ENCODE measurements around the gene MTOR.

Gene MTOR

GRCh38 chr1:11197359-11197758 is 65.0 kb downstream of the MTOR start:
- Histone ChIP-seq H3K4me3 (ENCODE audit: low read length in 2 of 2) (no peak overlapping the region), H3K27me3 (ENCODE audit: control insufficient read depth in 1 of 2, insufficient read depth in 2 of 2, low read length in 2 of 2) (no peaks in the 10 kb centered on the region), H3K27ac (ENCODE audit: low read length) (no peak overlapping the region), H3K36me3 (ENCODE audit: control insufficient read depth in 2 of 2, insufficient read depth in 2 of 2, low read length in 2 of 2) (peaks cover 41 to 57% of the 10 kb centered on the region in 2 donors), H3K9me3 (ENCODE audit: control insufficient read depth in 2 of 2, low read length in 2 of 2) (no peaks in the 10 kb centered on the region), H3K9ac (ENCODE audit: low read length in 2 of 2) (no peak overlapping the region), H3K4me1 (ENCODE audit: control insufficient read depth, insufficient read depth, low read length) (no peaks in the 10 kb centered on the region)

- Histone ChIP-seq H3K27ac (ENCODE audit: low read length) (no peak overlapping the region), H3K4me3 (ENCODE audit: low read length in 2 of 2) (no peak overlapping the region), H3K27me3 (ENCODE audit: control insufficient read depth in 1 of 2, insufficient read depth in 2 of 2, low read length in 2 of 2) (no peaks in the 10 kb centered on the region), H3K4me1 (ENCODE audit: control insufficient read depth, insufficient read depth, low read length) (no peaks in the 10 kb centered on the region), H3K36me3 (ENCODE audit: control insufficient read depth in 2 of 2, insufficient read depth in 2 of 2, low read length in 2 of 2) (peaks cover 45 to 61% of the 10 kb centered on the region in 2 donors), H3K9me3 (ENCODE audit: control insufficient read depth in 2 of 2, low read length in 2 of 2) (no peaks in the 10 kb centered on the region), H3K9ac (ENCODE audit: low read length in 2 of 2) (no peak overlapping the region)
These were observed 65.4 kb downstream of the MTOR start for GRCh38 chr1:11196945-11197344.

GRCh38 chr1:11194407-11195176 is 67.8 kb downstream of the MTOR start:
- Histone ChIP-seq H3K36me3 (ENCODE audit: control insufficient read depth in 2 of 2, insufficient read depth in 2 of 2, low read length in 2 of 2) (peaks cover 47 to 65% of the 10 kb centered on the region in 2 donors), H3K9me3 (ENCODE audit: control insufficient read depth in 2 of 2, low read length in 2 of 2) (no peaks in the 10 kb centered on the region), H3K9ac (ENCODE audit: low read length in 2 of 2) (no peak overlapping the region), H3K27me3 (ENCODE audit: control insufficient read depth in 1 of 2, insufficient read depth in 2 of 2, low read length in 2 of 2) (no peaks in the 10 kb centered on the region), H3K4me3 (ENCODE audit: low read length in 2 of 2) (no peak overlapping the region), H3K27ac (ENCODE audit: low read length) (no peak overlapping the region), H3K4me1 (ENCODE audit: control insufficient read depth, insufficient read depth, low read length) (peaks cover under 1% of the 10 kb centered on the region)

- Histone ChIP-seq H3K27me3 (ENCODE audit: control insufficient read depth in 1 of 2, insufficient read depth in 2 of 2, low read length in 2 of 2) (no peaks in the 10 kb centered on the region), H3K27ac (ENCODE audit: low read length) (no peak overlapping the region), H3K36me3 (ENCODE audit: control insufficient read depth in 2 of 2, insufficient read depth in 2 of 2, low read length in 2 of 2) (peaks cover 38 to 57% of the 10 kb centered on the region in 2 donors), H3K4me1 (ENCODE audit: control insufficient read depth, insufficient read depth, low read length) (peaks cover 9% of the 10 kb centered on the region), H3K9me3 (ENCODE audit: control insufficient read depth in 2 of 2, low read length in 2 of 2) (no peaks in the 10 kb centered on the region), H3K4me3 (ENCODE audit: low read length in 2 of 2) (no peak overlapping the region), H3K9ac (ENCODE audit: low read length in 2 of 2) (no peak overlapping the region)
These were observed 69.0 kb downstream of the MTOR start for GRCh38 chr1:11193376-11193775.

GRCh38 chr1:11188858-11189451 is 73.4 kb downstream of the MTOR start, which contains the start of gene ANGPTL7:
Gene ANGPTL7, plus strand, starts transcription at chr1:11189355. Its CDS starts 225 bp downstream, at chr1:11189580.
- peak within 1 kb of the TSS; percentile 45 to 55 for H3K4me3 ChIP-seq (ENCODE audit: low read length in 2 of 2)
- H3K27me3 ChIP-seq (ENCODE audit: control insufficient read depth in 1 of 2, insufficient read depth in 2 of 2, low read length in 2 of 2), result no peaks in the 10 kb centered on the region
- peaks cover 20% of the 10 kb centered on the region for H3K4me1 ChIP-seq (ENCODE audit: control insufficient read depth, insufficient read depth, low read length)
- H3K36me3 ChIP-seq (ENCODE audit: control insufficient read depth in 2 of 2, insufficient read depth in 2 of 2, low read length in 2 of 2), result peaks cover 18 to 28% of the 10 kb centered on the region in 2 donors
- no peaks in the 10 kb centered on the region for H3K9me3 ChIP-seq (ENCODE audit: control insufficient read depth in 2 of 2, low read length in 2 of 2)
- H3K27ac ChIP-seq (ENCODE audit: low read length), result peak within 1 kb of the TSS; percentile 70
- H3K9ac ChIP-seq (ENCODE audit: low read length in 2 of 2), result peak within 1 kb of the TSS; percentile 47 to 49

- Histone ChIP-seq H3K9ac (ENCODE audit: low read length in 2 of 2) (peak overlapping the region in 1 of 2 donors; percentile 49), H3K4me1 (ENCODE audit: control insufficient read depth, insufficient read depth, low read length) (peaks cover 20% of the 10 kb centered on the region), H3K36me3 (ENCODE audit: control insufficient read depth in 2 of 2, insufficient read depth in 2 of 2, low read length in 2 of 2) (peaks cover 12 to 24% of the 10 kb centered on the region in 2 donors), H3K4me3 (ENCODE audit: low read length in 2 of 2) (no peak overlapping the region), H3K9me3 (ENCODE audit: control insufficient read depth in 2 of 2, low read length in 2 of 2) (no peaks in the 10 kb centered on the region), H3K27me3 (ENCODE audit: control insufficient read depth in 1 of 2, insufficient read depth in 2 of 2, low read length in 2 of 2) (no peaks in the 10 kb centered on the region), H3K27ac (ENCODE audit: low read length) (peak overlapping the region; percentile 70)
These were observed 74.0 kb downstream of the MTOR start for GRCh38 chr1:11188381-11188780.

- Histone ChIP-seq H3K9me3 (ENCODE audit: control insufficient read depth in 2 of 2, low read length in 2 of 2) (no peaks in the 10 kb centered on the region), H3K36me3 (ENCODE audit: control insufficient read depth in 2 of 2, insufficient read depth in 2 of 2, low read length in 2 of 2) (peaks cover 10 to 23% of the 10 kb centered on the region in 2 donors), H3K27ac (ENCODE audit: low read length) (peak overlapping the region; percentile 70), H3K9ac (ENCODE audit: low read length in 2 of 2) (peak overlapping the region; percentile 47 to 49), H3K4me1 (ENCODE audit: control insufficient read depth, insufficient read depth, low read length) (peaks cover 20% of the 10 kb centered on the region), H3K4me3 (ENCODE audit: low read length in 2 of 2) (no peak overlapping the region), H3K27me3 (ENCODE audit: control insufficient read depth in 1 of 2, insufficient read depth in 2 of 2, low read length in 2 of 2) (no peaks in the 10 kb centered on the region)
These were observed 74.4 kb downstream of the MTOR start for GRCh38 chr1:11187931-11188330.

GRCh38 chr1:11187494-11187893 is 74.9 kb downstream of the MTOR start:
- Histone ChIP-seq H3K36me3 (ENCODE audit: control insufficient read depth in 2 of 2, insufficient read depth in 2 of 2, low read length in 2 of 2) (peaks cover 6 to 22% of the 10 kb centered on the region in 2 donors), H3K27ac (ENCODE audit: low read length) (peak overlapping the region; percentile 70), H3K4me3 (ENCODE audit: low read length in 2 of 2) (no peak overlapping the region), H3K27me3 (ENCODE audit: control insufficient read depth in 1 of 2, insufficient read depth in 2 of 2, low read length in 2 of 2) (no peaks in the 10 kb centered on the region), H3K9ac (ENCODE audit: low read length in 2 of 2) (peak overlapping the region in 1 of 2 donors; percentile 49), H3K4me1 (ENCODE audit: control insufficient read depth, insufficient read depth, low read length) (peaks cover 20% of the 10 kb centered on the region), H3K9me3 (ENCODE audit: control insufficient read depth in 2 of 2, low read length in 2 of 2) (no peaks in the 10 kb centered on the region)

- Histone ChIP-seq H3K4me1 (ENCODE audit: control insufficient read depth, insufficient read depth, low read length) (peaks cover 20% of the 10 kb centered on the region), H3K4me3 (ENCODE audit: low read length in 2 of 2) (no peak overlapping the region), H3K27ac (ENCODE audit: low read length) (no peak overlapping the region)
These were observed 75.4 kb downstream of the MTOR start for GRCh38 chr1:11187000-11187399.

GRCh38 chr1:11184973-11185372 is 77.4 kb downstream of the MTOR start:
- Histone ChIP-seq H3K9me3 (ENCODE audit: control insufficient read depth in 2 of 2, low read length in 2 of 2) (no peaks in the 10 kb centered on the region), H3K36me3 (ENCODE audit: control insufficient read depth in 2 of 2, insufficient read depth in 2 of 2, low read length in 2 of 2) (peaks cover 3 to 15% of the 10 kb centered on the region in 2 donors), H3K9ac (ENCODE audit: low read length in 2 of 2) (no peak overlapping the region), H3K4me3 (ENCODE audit: low read length in 2 of 2) (no peak overlapping the region), H3K4me1 (ENCODE audit: control insufficient read depth, insufficient read depth, low read length) (peaks cover 22% of the 10 kb centered on the region), H3K27ac (ENCODE audit: low read length) (no peak overlapping the region), H3K27me3 (ENCODE audit: control insufficient read depth in 1 of 2, insufficient read depth in 2 of 2, low read length in 2 of 2) (no peaks in the 10 kb centered on the region)

More at GRCh38 chr1:11187000-11187399, 75.4 kb downstream of the MTOR start:
- Histone ChIP-seq H3K9ac (ENCODE audit: low read length in 2 of 2) (no peak overlapping the region), H3K36me3 (ENCODE audit: control insufficient read depth in 2 of 2, insufficient read depth in 2 of 2, low read length in 2 of 2) (peaks cover 3 to 21% of the 10 kb centered on the region in 2 donors), H3K9me3 (ENCODE audit: control insufficient read depth in 2 of 2, low read length in 2 of 2) (no peaks in the 10 kb centered on the region), H3K27me3 (ENCODE audit: control insufficient read depth in 1 of 2, insufficient read depth in 2 of 2, low read length in 2 of 2) (no peaks in the 10 kb centered on the region)

- Histone ChIP-seq H3K27me3 (ENCODE audit: control insufficient read depth in 1 of 2, insufficient read depth in 2 of 2, low read length in 2 of 2) (no peaks in the 10 kb centered on the region), H3K9ac (ENCODE audit: low read length in 2 of 2) (no peak overlapping the region), H3K4me1 (ENCODE audit: control insufficient read depth, insufficient read depth, low read length) (peaks cover 11% of the 10 kb centered on the region), H3K9me3 (ENCODE audit: control insufficient read depth in 2 of 2, low read length in 2 of 2) (no peaks in the 10 kb centered on the region), H3K36me3 (ENCODE audit: control insufficient read depth in 2 of 2, insufficient read depth in 2 of 2, low read length in 2 of 2) (peaks cover 2 to 14% of the 10 kb centered on the region in 2 donors), H3K4me3 (ENCODE audit: low read length in 2 of 2) (no peak overlapping the region), H3K27ac (ENCODE audit: low read length) (no peak overlapping the region)
These were observed 79.5 kb downstream of the MTOR start for GRCh38 chr1:11182884-11183283.

All from stomach smooth muscle (tissue), 2 donors.